Activated gamma-delta T cell (primary cell): ENCODE results near the gene WDR45B.

Experiments
- DNase-seq: peaks from one replicate; lab custom pipeline; 2025; lab: John Stamatoyannopoulos, UW

Gene WDR45B

DNA sequence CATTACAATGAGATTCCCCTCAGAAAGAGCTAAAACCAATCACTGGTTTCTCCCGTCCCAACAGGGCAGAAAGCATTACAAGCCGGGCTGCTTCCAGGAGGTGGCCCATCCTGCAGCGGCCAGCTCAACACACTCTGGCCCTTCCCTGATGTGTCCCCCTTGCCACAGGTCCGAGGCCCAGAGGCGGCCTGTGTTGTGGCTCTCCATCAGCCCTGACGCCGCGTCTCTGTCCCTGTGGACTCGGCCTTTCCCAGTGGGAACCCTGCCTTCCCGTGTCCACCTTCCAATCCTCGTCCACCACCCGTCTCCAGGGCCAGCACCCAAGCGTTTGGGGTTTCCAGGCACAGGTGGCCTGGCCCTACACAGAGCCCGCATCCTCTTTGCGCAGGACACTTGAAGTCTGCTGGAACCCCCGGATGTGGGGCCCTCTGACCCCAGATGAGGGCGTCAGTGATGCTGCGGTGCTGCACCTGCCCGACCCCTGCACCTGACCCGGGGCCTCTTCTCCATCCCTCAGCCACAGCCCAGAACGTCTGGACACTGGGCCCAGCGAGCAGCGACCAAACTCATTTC lies 29.2 kb upstream of the WDR45B start:
- DNase-seq = no peak

DNA sequence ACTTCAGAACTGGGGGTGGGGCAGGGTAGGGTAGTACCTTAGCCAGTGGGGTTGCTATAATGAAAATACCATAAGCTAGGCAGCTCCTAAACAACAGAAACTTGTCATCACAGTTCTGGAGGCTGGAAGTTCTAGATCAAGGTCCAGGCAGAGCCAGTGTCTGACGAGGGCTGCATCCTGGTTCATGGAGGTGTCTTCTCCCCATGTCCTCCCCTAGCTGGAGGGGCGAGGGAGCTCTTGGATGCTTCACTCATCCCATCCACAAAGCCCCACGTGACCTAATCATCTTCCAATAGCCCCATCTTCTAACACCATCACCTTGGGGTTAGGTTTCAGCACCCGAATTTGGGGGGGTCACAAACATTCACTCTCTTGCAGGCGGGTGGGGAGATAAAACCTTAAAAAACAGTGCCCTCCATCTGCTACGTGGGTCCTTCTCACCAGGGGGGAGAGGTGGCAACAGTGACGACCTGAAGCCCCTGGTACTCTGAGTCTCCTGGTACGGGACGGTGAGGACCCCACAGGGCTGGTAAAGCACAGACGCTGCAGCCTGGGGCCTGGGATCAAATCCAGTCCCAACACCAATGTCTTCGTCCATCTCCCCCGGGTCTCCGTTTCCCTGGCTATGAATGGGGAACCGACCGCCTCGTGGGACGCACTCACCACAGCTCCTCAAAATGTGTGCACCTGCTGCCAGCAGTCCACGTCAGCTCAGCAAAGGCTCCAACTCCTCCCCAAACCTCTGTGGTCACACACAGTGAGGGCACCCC lies 27.4 kb upstream of the WDR45B start:
- no peak for DNase-seq

DNA sequence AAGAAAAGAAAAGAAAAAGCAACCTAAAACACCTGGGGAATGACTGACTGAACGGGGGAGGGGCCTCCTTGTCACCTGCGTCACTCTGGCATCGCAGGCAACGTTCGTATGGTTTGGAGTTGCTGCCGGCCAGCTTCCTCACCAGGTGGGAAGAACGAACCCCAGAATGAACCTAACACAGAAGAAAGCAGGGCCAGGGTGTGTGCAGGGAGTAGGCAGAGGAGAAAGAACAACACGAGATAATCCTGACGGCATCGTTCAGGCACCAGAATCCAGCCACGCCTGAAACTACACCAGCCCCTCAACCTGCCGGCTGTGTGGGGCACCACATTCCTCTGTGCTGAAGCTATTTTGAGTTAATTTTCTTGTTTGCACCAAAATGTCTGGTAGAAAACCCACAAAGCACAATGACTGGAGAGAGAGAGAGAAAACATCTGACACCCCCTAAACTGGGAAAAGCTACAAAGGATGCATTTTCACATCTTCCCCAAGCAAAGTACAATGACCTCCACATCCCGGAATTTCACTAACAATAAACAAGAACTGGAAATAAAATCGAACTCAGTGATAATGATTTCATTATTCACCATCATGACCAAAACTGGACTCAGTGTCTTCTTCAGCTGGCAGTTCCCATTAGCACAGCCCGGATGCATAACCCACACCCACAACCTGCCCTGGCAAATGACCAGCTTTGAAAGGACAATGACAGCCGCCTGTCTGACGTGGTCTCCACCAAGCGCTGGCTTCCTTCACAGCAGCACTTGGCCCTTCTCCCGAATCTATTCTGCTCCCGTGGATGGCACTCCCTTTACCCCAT lies 26.6 kb upstream of the WDR45B start:
- DNase-seq = no peak

DNA sequence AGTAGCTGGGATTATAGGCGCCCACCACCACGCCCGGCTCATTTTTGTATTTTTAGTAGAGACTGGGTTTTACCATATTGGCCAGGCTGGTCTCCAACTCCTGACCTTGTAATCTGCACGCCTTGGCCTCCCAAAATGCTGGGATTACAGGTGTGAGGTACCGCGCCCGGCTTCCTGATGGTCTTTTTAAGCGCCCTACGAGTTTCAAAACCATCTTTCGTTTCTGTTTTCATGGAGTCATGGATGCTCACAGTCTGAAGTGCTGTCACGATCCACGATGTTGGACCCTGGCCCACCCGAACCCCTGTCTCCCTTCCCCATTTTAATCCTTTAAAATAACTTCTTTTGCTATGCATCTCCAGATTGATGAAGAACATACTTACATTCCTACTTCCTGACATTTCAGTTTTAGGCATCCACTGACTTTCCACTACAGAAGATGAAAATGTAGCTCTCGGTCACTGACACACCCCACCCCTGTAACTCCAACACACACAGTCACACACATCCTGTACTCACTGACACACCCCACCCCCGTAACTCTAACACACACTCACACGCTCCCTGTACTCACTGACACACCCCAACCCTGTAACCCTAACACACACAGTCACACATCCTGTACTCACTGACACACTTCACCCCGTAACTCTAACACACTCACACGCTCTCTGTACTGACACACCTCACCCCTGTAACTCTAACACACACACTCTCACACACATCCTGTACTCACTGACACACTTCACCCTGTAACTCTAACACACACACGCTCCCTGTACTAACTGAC lies 22.6 kb upstream of the WDR45B start:
- DNase-seq = no peak

DNA sequence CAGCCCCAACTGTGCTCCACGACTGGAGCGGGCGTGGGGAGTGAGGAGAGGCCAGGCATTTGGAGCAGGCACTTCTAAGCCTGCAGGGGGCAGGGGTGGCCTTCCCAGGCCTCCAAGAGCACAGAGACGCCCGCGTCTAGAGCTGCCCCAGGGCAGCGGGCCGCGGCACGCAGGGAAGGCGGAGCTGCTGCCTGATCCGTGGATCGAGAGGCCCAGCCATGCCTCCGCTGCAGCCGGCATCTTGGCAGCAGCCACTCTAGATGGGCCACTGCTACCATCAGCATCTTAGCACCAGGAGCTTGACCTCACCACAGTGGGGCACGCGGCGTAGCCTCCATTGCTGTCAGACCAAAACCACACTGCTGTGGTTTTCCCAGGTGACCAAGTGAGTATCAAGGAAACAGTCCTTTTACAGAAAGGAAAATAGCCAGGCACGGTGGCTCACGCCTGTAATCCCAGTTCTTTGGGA lies 20.4 kb upstream of the WDR45B start:
- DNase-seq = no peak

DNA sequence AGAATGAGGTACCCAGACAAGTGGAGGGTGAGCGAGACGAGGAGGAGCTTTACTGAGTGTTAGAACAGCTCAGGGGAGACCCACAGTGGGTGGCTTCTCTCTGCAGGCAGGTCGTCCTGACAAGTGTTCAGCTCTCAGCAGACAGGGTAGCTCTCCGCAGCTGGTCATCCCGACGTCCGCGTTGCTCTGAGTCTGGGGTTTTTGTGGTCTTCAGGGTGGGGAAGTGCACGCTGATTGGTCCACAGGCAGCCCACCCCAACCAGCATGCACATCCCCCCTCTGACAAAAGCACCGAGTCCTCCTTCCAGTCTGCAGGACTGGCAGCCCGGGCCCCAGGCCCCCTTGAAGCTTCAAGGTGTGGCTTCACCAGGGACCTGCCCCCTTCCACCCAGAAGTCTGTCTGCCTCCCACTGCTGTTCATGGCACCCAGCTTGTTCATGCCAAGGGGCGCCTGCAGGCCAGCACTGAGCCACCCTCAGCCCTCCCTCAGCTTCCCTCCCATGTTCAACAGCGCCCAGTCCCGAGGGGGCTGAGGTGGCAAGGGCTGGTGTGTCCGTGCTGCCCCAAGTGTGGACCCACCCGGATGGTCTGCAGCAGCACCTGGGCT lies 19.9 kb upstream of the WDR45B start:
- no peak for DNase-seq

DNA sequence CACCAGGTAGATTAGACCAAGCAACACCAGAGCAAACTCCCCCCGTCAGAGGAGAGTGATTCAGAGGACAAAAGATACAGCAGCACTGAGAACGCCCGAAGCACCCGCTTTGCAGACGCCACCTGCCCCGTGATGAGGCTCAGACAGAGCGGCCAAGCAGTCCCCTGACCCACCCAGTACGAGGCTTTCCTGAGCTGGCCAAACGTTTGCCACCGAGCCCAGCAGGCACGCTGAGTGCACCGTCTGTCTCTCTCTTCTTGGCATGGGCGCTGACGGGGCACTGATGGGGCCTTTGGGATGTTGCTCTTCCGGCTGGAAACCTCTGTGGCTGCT lies 19.4 kb upstream of the WDR45B start:
- no peak for DNase-seq

DNA sequence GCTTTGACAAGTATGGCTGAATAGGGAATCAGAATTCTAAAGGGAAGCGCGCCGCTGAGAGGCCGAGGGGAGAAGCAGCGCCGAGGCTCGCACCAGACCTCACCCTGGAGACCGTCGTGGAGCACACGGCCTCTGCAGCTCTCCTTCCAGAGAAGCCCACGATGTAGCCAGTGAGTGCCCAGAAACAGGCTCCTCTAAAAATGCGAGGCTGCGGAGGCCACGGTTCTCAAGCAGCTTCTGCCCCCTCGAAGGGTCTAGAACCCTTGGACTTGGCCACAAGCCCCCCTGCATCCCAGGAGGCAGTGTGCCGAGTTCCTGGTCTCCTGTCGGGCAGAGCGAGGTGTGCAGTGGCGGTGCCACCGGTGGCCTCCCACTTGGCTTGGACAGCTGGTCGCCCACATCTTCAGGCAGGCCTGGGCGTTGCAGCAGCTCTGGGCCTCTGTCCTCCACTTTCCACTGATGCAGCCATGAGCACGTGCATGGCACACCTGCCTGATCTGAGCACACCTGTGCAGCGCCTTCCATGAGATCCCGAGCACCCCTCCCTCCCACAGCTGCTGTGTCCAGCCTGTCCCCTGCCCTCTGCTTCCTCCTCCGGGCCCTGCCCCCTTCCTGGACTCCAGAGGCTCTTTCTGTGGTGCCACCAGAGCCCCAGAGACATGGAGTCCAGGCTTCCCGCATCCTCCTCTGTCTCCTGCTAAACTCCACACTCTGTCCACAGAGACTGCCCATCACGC lies 18.9 kb upstream of the WDR45B start:
- DNase-seq = no peak

DNA sequence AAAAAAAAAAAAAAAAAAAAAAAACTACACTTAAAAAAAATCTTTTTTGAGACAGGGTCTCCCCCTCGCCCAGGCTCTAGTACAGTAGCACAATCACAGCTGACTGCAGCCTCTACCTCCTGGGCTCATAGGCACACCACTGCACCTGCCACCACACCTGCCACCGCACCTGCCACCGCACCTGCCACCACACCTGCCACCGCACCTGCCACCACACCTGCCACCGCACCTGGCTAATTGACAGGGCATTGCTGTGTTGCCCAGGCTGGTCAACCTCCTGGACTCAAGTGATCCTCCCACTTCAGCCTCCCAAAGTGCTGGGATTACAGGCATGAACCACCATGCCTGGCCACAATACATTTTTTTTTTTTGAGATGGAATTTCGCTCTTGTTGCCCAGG lies 17.6 kb upstream of the WDR45B start:
- no peak for DNase-seq

DNA sequence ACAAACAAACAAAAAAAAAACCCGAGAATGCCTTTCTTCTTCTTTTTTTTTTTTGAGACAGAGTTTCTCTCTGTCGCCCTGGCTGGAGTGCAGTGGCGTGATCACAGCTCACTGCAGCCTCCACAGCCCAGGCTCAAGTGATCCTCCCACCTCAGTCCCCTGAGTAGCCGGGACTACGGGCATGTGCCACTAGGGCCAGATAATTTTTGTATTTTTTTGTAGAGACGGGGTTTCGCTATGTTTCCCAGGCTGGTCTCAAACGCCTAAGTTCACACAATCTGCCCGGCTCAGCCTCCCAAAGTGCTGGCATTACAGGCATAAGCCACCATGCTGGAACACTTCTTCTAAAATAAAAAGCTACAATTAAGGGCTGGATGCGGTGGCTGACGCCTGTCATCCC lies 17.0 kb upstream of the WDR45B start:
- no peak for DNase-seq

DNA sequence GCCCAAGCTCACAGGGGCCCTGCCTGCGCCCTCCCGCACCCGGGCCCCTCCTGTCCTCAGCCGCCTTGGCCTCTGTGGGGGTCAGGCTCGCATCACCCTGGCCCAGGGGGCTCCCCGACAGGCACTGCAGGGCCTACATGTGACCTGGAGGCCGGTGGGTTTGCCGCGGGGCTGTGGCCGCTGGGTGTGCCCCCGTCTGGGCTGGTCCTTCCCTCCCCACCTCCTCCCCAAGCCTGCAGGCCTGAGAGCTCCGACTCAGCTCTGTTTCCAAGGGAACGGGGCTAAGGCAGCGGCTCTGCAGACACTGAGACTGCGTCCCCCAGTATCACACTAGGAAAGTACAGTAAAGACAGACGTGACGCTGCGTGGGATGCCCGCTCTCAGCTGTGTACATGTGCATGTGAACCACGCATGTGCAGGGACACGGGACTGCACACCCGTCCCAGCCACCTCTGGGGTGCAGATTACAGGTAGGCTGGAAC lies 16.5 kb upstream of the WDR45B start:
- no peak for DNase-seq

DNA sequence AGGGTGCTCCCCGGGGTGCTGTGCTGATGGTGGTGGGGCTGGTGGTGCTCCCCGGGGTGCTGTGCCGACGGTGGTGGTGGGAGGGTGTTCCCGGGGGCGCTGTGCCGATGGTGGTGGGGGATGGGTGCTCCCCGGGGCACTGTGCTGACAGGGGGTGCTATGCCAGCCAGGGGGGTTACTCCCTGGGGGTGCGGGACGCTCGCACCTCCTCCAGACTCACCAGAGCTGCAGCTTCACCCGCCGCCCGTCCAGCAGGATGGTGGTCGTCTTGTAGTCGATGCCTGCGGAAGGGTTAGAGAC lies 16.0 kb upstream of the WDR45B start:
- DNase-seq = no peak

DNA sequence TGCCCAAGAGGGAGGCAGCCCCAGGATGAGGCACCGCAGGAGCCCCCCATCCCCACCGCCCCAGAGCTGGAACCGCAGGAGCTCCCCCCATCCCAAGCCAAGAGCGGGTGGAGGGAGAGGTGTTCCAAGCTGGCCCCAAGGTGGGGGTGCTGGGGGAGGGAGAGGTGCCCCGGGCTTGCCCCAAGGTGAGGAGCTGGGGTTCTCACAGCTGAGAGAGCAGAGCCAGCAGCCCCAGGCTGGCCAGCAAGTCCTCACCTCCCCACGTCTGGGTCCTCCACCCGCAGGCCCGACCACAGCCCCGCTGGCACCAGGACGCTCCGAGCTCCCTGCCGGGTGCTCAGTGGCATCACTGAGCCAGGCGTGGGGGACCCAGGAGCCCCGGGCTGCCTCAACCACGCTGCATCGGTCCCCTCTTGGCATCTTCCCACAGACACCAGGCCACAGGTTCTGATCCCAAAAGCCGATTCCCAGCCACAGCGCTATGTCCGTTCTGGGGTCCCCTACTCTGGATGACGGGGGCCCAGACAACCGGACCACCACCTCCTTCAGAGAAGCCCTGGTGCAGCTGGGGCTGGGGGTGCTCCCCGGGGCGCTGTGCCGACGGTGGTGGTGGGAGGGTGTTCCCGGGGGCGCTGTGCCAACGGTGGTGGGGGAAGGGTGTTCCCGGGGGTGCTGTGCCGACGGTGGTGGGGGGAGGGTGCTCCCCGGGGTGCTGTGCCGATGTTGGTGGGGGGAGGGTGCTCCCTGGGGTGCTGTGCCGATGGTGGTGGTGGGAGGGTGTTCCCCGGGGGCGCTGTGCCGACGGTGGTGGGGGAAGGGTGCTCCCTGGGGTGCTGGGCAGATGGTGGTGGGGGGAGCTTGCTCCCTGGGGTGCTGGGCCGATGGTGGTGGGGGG lies 15.4 kb upstream of the WDR45B start:
- no peak for DNase-seq

DNA sequence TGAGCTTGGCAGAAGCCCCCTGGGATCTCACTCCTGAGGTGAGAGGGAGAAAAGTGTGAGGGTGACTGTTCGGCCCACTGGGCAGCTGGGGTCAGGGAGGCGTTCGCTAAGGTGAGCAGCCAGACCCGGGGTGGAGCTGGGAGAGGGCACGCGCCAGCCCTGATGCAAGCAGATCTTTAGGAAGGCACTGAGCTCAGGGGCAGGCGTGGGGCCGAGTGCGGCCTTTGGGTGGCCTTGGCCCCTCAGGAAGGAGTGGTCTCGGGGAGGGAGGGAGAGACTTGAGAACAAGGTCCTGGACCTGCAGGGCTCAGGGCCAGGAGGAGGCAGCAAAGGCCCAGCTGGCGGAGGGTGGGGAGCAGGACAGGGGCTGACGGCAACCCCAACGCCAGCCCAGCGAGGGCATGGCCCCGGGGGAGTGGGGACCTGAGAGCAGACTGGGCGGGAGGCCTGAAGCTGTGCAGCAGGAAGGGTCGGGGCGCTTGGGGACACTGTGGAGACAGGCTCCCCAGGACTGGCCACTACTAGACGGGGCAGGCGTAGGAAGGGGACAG lies 14.5 kb upstream of the WDR45B start:
- DNase-seq = no peak

DNA sequence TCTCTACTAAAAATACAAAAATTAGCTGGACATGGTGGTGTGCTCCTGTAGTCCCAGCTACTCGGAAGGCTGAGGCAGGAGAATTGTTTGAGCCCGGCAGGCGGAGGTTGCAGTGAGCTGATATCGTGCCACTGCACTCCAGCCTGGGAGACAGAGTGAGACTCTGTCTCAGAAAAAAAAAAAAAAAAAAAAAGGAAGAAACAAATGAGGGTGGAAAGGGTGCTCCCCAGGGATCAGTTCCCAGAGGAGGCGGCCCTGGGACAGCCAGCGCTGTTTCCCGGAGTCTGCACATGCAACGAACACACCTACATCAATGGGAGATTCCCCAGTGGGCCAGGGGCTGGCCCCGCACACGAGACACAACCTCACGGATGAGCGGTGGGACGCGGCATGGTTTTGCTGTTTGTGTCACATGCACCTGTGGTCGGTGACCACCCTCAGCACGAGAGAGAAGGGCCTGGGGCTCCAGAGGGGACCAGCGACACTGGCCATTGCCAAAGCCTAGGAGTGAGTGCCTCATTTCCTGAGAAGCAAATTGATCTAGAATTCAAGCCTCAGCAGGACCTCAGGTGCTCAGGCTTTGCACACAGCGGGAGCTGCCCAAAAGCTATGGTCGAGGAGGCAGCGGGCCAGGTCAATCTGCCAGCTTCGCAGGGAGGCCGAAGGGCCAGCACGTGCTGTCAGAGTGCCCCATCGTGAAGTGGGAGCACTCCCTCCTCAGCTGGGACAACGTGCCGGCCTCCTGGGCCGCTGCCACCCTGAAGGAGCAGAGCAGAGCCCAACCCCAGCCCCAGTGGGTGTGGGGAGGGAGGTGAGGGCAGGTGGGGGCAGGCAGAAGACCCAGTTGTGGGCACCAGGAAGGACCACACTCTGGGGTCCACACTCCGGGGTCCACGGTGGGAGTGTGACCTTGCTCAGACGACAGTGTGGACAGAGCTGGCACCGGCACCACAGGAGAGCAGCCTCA lies 13.8 kb upstream of the WDR45B start:
- no peak for DNase-seq

DNA sequence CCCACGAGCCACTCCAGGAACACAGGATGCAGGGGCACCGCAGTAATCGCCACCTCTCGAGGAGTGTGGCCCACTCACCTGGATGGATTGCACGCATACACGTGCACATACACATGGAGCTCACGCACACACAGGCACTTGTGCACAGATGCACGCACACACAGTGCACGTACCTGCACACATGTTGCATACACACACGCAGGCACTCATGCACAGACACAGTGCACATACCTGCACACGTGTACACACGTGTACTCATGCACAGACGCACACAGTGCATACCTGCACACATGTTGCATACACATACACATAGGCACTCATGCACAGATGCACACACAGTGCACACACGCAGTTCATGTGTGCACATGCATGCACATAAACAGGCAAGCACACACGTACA lies 11.6 kb upstream of the WDR45B start:
- DNase-seq = no peak

DNA sequence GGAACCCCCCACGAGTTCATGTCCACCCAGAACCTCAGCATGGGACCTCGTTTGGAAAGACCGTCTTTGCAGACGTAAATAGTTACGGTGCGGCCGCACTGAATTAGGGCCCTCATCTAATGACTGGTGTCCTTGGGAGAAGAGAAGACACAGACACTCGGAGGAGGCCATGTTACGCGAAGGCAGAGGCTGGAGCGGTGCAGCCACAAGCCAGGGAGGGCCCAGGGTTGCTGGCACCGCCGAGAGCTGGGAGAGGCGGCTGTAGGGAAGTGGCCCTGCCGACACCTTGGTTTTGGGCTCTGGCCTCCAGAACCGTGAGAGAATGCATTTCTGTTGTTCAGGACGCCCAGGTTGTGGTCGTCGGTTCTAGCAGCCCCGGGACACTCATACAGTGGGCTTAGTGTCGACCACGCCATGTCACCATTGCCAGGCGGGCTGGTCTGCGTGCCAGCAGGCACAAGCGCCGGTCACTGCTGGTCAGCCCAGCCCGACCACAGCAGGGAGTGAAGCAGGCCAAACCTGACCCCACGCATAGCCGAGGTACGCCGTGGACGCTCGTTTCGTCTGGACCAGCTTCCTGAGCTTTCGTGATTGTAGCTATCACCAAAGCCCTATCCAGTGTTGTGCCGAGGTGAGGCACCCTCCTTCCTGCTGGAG lies 10.7 kb upstream of the WDR45B start:
- no peak for DNase-seq

DNA sequence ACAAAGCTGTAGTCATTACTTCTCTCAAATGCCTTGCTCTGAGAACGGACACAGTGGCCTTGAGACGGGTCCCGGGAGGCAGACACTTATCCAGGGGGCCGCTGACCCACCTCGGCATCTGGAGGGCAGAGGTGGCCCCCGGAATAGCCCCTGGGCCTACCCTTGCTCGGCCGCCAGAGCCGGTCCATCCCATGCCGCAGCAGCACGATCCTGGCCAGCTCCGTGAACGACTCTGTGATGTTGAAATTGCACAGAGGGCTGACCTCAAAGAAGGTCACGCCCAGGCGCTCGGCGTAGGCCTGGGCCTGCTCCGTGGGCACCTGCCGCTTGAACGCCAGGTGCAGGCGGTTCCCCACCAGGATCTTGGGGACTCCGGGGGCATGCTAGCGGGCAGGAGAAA lies 10.1 kb upstream of the WDR45B start:
- no peak for DNase-seq
